ENCODE measurements around the gene LCNL1. TPM values are rescaled to one million over a fixed set of nuclear protein-coding genes. Genes with fewer than 3 reads are reported as not detected.

The LCNL1 gene
- total RNA-seq, 1 donor from 2014 or later: not detected

DNA sequence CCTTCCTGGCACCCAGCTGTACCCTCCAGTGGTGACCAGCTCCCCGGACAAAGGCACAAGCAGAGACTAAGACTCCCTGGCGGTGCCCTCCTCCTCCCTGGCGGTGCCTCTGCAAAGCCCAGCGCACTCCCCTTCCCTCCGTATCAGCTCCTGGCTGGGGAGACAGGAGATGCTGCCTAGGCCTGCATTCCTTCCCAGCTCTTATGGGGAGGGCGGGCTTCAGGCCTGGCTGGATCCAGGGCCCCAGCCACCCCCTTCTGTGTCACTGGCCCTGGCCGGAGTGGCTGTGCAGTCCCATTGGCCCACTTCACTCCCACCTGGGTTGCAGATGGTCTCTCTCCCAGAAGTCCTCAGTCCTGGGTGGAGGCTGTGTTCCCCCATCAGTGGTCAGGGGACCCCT, 24.3 kb upstream of the LCNL1 start:
- peaks cover 9% of the 10 kb centered on the region for H3K9me3 Mint-ChIP-seq

DNA sequence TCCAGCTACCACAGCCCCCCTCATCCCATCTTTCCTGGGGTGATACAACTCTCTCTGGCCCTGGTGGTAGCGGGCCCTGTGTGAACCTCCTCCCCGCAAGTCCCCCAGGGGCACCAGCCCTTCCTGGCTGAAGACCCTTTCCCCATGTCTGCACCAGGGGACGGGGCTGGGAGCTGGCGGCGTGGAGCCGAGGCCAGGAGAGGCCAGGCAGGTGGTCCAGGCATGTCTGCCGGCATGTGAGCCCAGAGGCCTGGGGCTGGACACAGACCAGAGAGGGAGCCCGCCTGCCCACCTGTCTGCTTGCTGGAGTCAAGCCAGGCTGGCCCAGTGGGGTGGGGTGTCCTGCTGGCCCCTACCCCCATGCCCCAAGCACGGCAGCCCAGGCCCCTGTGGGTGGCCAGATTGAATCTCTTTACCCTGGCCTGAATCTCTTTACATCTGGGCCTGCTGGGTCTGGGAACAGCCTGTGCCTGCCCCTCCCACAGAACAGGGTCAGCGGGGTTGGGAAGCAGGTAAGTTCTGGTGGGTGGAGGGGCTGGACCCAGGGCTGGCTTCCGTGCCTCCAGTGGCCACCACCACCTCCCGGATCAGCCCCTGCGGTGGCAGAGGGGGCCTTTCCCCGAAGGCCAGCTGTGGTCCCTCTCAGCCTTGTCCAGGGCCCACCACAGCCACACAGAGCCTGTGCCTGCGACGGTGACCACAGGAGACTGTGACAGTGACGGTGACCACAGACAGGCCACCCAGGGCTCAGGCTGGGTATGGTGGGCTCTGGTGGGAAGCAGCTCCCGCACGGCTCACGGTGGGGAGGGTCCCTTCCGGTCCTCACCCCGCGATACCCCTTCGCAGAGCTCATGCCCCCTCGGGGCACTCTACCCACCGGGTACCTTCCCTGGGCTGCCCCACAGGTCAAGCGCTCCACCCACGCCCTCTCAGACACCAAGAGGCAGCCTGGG, 23.6 kb upstream of the LCNL1 start:
- Mint-ChIP-seq H3K27me3 (ENCODE audit: low read depth) (no peaks in the 10 kb centered on the region), H3K27ac (no peak overlapping the region), H3K4me3 (ENCODE audit: low read depth) (no peak overlapping the region), H3K36me3 (ENCODE audit: low read depth) (no peaks in the 10 kb centered on the region), H3K4me1 (ENCODE audit: low read depth) (no peaks in the 10 kb centered on the region), H3K9me3 (peaks cover 9% of the 10 kb centered on the region)
- intact Hi-C loops (cut with micrococcal nuclease): loop anchor here (10.0 kb wide), 1 partner anchor 76 kb away; the partner anchor contains the start of gene FUT7
- DNase-seq (ENCODE audit: low spot score): no peak

More for the DNA sequence above, 24.3 kb upstream of the LCNL1 start:
- Mint-ChIP-seq H3K4me1 (ENCODE audit: low read depth) (no peaks in the 10 kb centered on the region), H3K27ac (no peak overlapping the region), H3K4me3 (ENCODE audit: low read depth) (no peak overlapping the region), H3K27me3 (ENCODE audit: low read depth) (no peaks in the 10 kb centered on the region), H3K36me3 (ENCODE audit: low read depth) (no peaks in the 10 kb centered on the region)
- no peak for DNase-seq (ENCODE audit: low spot score)
- intact Hi-C loops (cut with micrococcal nuclease): loop anchor here (10.0 kb wide), 1 partner anchor 76 kb away; the partner anchor contains the start of gene FUT7

DNA sequence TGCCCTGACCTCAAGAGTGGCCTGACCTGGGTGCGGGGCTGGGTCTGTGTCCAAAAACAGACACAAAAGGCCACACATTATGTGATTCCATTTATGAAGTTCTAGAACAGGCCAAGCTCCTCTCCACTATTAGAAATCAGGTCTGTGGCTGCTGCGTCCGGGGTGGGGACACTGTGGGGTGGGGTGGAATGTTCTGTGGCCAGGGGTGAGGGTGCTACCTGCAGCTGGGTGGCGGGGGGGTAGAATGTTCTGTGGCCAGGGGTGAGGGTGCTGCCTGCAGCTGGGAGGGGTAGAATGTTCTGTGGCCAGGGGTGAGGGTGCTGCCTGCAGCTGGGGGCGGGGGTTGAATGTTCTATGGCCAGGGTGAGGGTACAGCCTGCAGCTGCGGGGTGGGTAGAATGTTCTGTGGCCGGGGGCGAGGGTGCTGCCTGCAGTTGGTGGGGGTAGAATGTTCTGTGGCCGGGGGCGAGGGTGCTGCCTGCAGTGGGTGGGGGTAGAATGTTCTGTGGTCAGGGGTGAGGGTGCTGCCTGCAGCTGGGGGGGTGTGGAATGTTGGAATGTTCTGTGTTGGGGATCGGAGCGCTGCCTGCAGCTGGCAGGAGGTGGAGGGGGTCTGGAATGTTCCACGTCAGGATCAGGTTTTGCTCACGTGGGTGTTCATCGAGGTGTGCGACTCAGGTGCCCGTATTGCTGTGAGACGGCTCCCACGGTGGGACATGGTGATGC, 22.4 kb upstream of the LCNL1 start:
- H3K4me3 Mint-ChIP-seq (ENCODE audit: low read depth): no peak overlapping the region
- H3K9me3 Mint-ChIP-seq: peaks cover 9% of the 10 kb centered on the region
- no peak overlapping the region for H3K27ac Mint-ChIP-seq
- intact Hi-C loops (cut with micrococcal nuclease): no loop called here
- no peaks in the 10 kb centered on the region for H3K36me3 Mint-ChIP-seq (ENCODE audit: low read depth)
- H3K4me1 Mint-ChIP-seq (ENCODE audit: low read depth): peaks cover 4% of the 10 kb centered on the region
- H3K27me3 Mint-ChIP-seq (ENCODE audit: low read depth): no peaks in the 10 kb centered on the region
- DNase-seq (ENCODE audit: low spot score): no peak

DNA sequence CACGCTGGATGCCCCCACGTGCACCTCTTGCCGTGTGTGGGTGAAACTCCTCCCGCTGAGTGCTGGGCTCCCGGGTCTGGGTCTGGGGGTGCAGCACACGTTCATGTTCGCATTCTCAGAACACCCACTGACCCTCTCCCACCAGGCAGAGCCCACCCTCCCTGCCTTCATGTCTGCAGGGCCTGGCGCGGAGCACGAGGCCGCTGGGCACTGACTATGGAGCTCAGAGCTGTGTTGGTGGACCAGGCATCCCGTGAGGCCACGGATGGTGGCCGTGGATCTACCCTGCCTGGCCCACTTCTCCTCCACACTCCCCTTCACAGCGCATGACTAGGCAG, 21.9 kb upstream of the LCNL1 start:
- Mint-ChIP-seq H3K36me3 (ENCODE audit: low read depth) (no peaks in the 10 kb centered on the region), H3K4me1 (ENCODE audit: low read depth) (peaks cover 7% of the 10 kb centered on the region), H3K27me3 (ENCODE audit: low read depth) (peaks cover 2% of the 10 kb centered on the region), H3K27ac (no peak overlapping the region), H3K9me3 (peaks cover 9% of the 10 kb centered on the region), H3K4me3 (ENCODE audit: low read depth) (no peak overlapping the region)
- DNase-seq (ENCODE audit: low spot score): no peak
- intact Hi-C loops (cut with micrococcal nuclease): no loop called here

- H3K27ac Mint-ChIP-seq: no peak overlapping the region
Observed at GRCh38 chr9:136961279-136962065, 21.3 kb upstream of the LCNL1 start.

GRCh38 chr9:136962163-136962562, 20.6 kb upstream of the LCNL1 start:
- Mint-ChIP-seq H3K36me3 (ENCODE audit: low read depth) (no peaks in the 10 kb centered on the region), H3K4me1 (ENCODE audit: low read depth) (peaks cover 10% of the 10 kb centered on the region), H3K9me3 (no peaks in the 10 kb centered on the region), H3K4me3 (ENCODE audit: low read depth) (no peak overlapping the region), H3K27ac (no peak overlapping the region), H3K27me3 (ENCODE audit: low read depth) (peaks cover 2% of the 10 kb centered on the region)
- no peak for DNase-seq (ENCODE audit: low spot score)
- intact Hi-C loops (cut with micrococcal nuclease): no loop called here

More at GRCh38 chr9:136961279-136962065, 21.3 kb upstream of the LCNL1 start:
- H3K36me3 Mint-ChIP-seq (ENCODE audit: low read depth): no peaks in the 10 kb centered on the region
- H3K9me3 Mint-ChIP-seq: peaks cover 5% of the 10 kb centered on the region
- peaks cover 10% of the 10 kb centered on the region for H3K4me1 Mint-ChIP-seq (ENCODE audit: low read depth)
- H3K4me3 Mint-ChIP-seq (ENCODE audit: low read depth): no peak overlapping the region
- H3K27me3 Mint-ChIP-seq (ENCODE audit: low read depth): peaks cover 2% of the 10 kb centered on the region
- DNase-seq (ENCODE audit: low spot score): no peak
- intact Hi-C loops (cut with micrococcal nuclease): no loop called here

DNA sequence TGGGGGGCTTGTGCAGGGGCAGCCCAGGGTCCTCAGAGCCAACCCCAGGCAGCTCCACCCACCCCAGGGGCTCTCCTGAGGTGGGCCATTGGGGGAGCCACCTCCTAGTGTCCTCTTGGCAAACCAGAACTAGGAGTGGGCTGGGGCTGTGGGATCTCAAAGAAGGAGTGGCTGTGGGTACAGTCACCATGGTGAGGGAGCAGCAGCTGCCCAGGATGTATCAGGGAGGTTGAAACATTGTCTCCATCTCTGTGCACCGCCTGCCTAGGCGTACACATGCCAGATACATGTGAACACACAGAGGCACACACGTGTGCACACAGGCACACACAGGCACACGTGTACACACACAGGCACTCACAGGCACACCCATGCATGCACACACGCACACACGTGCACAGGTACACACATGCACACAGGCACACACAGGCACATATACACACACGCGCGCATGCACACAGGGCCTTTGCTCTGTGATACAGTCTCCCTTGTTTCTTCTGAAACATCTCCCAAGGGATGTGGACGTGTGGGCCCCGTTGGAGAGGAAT, 20.0 kb upstream of the LCNL1 start:
- no peak overlapping the region for H3K27ac Mint-ChIP-seq
- peaks cover 10% of the 10 kb centered on the region for H3K4me1 Mint-ChIP-seq (ENCODE audit: low read depth)
- peaks cover 2% of the 10 kb centered on the region for H3K27me3 Mint-ChIP-seq (ENCODE audit: low read depth)
- no peak for DNase-seq (ENCODE audit: low spot score)
- H3K9me3 Mint-ChIP-seq: no peaks in the 10 kb centered on the region
- no peak overlapping the region for H3K4me3 Mint-ChIP-seq (ENCODE audit: low read depth)
- no peaks in the 10 kb centered on the region for H3K36me3 Mint-ChIP-seq (ENCODE audit: low read depth)
- intact Hi-C loops (cut with micrococcal nuclease): no loop called here

- no peak overlapping the region for H3K27ac Mint-ChIP-seq
- H3K27me3 Mint-ChIP-seq (ENCODE audit: low read depth): peaks cover 2% of the 10 kb centered on the region
- H3K36me3 Mint-ChIP-seq (ENCODE audit: low read depth): no peaks in the 10 kb centered on the region
- H3K4me1 Mint-ChIP-seq (ENCODE audit: low read depth): peaks cover 10% of the 10 kb centered on the region
- intact Hi-C loops (cut with micrococcal nuclease): no loop called here
- H3K9me3 Mint-ChIP-seq: no peaks in the 10 kb centered on the region
- DNase-seq (ENCODE audit: low spot score): no peak
- no peak overlapping the region for H3K4me3 Mint-ChIP-seq (ENCODE audit: low read depth)
Observed at GRCh38 chr9:136963341-136963740, 19.5 kb upstream of the LCNL1 start.

- no peak overlapping the region for H3K27ac Mint-ChIP-seq
- H3K4me3 Mint-ChIP-seq (ENCODE audit: low read depth): no peak overlapping the region
- no peaks in the 10 kb centered on the region for H3K36me3 Mint-ChIP-seq (ENCODE audit: low read depth)
- no peak for DNase-seq (ENCODE audit: low spot score)
- H3K4me1 Mint-ChIP-seq (ENCODE audit: low read depth): peaks cover 10% of the 10 kb centered on the region
- intact Hi-C loops (cut with micrococcal nuclease): no loop called here
- H3K27me3 Mint-ChIP-seq (ENCODE audit: low read depth): peaks cover 2% of the 10 kb centered on the region
- H3K9me3 Mint-ChIP-seq: no peaks in the 10 kb centered on the region
Observed at GRCh38 chr9:136963751-136964150, 19.0 kb upstream of the LCNL1 start.

GRCh38 chr9:136964171-136964689, 18.6 kb upstream of the LCNL1 start:
- H3K27me3 Mint-ChIP-seq (ENCODE audit: low read depth): peaks cover 2% of the 10 kb centered on the region
- H3K36me3 Mint-ChIP-seq (ENCODE audit: low read depth): no peaks in the 10 kb centered on the region
- H3K4me3 Mint-ChIP-seq (ENCODE audit: low read depth): no peak overlapping the region
- peaks cover 10% of the 10 kb centered on the region for H3K4me1 Mint-ChIP-seq (ENCODE audit: low read depth)
- H3K27ac Mint-ChIP-seq: no peak overlapping the region
- DNase-seq (ENCODE audit: low spot score): no peak
- H3K9me3 Mint-ChIP-seq: no peaks in the 10 kb centered on the region
- intact Hi-C loops (cut with micrococcal nuclease): no loop called here

DNA sequence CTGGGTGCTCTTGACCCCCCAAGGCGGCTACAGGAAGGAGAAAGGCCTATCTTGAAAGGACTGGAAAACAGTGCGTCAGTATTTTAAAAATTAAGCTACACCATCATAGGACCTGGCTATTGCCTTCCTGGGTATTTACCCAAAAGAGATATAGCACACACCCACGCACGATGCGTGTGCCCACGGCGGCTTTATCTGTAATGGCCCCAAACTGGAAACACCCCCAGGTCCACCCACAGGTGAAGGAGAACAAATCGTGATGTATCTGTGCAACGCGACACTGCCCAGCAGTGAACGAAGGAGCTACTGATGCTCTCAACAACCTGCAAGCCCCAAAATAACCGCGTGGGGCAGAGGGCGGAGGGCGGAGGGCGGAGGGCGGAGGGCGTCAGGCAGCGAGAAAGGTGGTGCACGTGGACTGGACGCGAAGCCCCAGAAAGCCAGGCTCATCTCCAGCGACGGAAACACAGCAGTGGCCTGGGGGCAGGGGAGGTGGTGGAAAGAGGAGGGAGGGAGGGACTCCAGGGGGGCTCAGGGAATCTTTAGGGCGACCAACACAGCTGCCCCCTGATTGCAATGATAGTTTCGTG, 17.9 kb upstream of the LCNL1 start:
- H3K4me3 Mint-ChIP-seq (ENCODE audit: low read depth): no peak overlapping the region
- H3K36me3 Mint-ChIP-seq (ENCODE audit: low read depth): no peaks in the 10 kb centered on the region
- peaks cover 10% of the 10 kb centered on the region for H3K4me1 Mint-ChIP-seq (ENCODE audit: low read depth)
- peaks cover 2% of the 10 kb centered on the region for H3K27me3 Mint-ChIP-seq (ENCODE audit: low read depth)
- H3K9me3 Mint-ChIP-seq: no peaks in the 10 kb centered on the region
- H3K27ac Mint-ChIP-seq: no peak overlapping the region
- no peak for DNase-seq (ENCODE audit: low spot score)
- intact Hi-C loops (cut with micrococcal nuclease): no loop called here
